Cardiac muscle cell (in vitro differentiated cells and primary cell): ENCODE measurements around the gene SPIN1. TPM values are rescaled to one million over a fixed set of nuclear protein-coding genes. Genes with fewer than 3 reads are reported as not detected.
"Not testable (repeated sequence)": the region's sequence is repeated elsewhere in the genome, so short reads cannot be mapped to it uniquely, and the experiment has no call there.

Experiments used
- DNase-seq, 2 donors: peaks; one replicate each; pipeline versions ENCODE4 v3.0.0 to v3.0.0-alpha.2; 2010 to 2017; ENCODE audit warnings: low read depth in 1 of 2, low spot score in 1 of 2
- H3K27ac ChIP-seq: fragments of 200-600 bp; sonication (generic); 2 replicates; pipeline ENCODE4 v1.5.1; 2016
- H3K27me3 ChIP-seq: fragments of 200-600 bp; sonication (generic); 2 replicates; pipeline ENCODE4 v1.6.0; 2016; ENCODE audit warnings: control low read depth
- H3K36me3 ChIP-seq: fragments of 200-600 bp; sonication (generic); 2 replicates; pipeline ENCODE4 v1.5.1; 2016; ENCODE audit warnings: control low read depth
- H3K4me1 ChIP-seq: fragments of 200-600 bp; sonication (generic); 2 replicates; pipeline ENCODE4 v1.8.1; 2017; ENCODE audit warnings: low read depth, mild to moderate bottlenecking, mixed run types
- H3K4me3 ChIP-seq: fragments of 200-600 bp; sonication (generic); 2 replicates; pipeline ENCODE4 v1.5.1; 2016; ENCODE audit warnings: mild to moderate bottlenecking
- H3K9me3 ChIP-seq: fragments of 200-600 bp; sonication (generic); 2 replicates; pipeline ENCODE4 v1.5.1; 2017; ENCODE audit warnings: low read depth, mild to moderate bottlenecking, control low read depth
- CTCF ChIP-seq: IDR thresholded peaks from 2 replicates; pipeline ENCODE4 v1.5.1; 2012; ENCODE audit warnings: low read depth, mild to moderate bottlenecking, low read length
- polyA plus RNA-seq: library from polyadenylated mRNA; unstranded; fragments of >200 nt; fragmentation: Nextera tagmentation; extraction: Ambion mirVana; gene quantifications from 2 replicates; pipeline ENCODE4 v1.2.1, GENCODE V29; 2016
- total RNA-seq: library from RNA; depleted of rRNA; stranded (reverse); fragments of >200 nt; gene quantifications from 2 replicates; pipeline ENCODE4 v1.2.3, GENCODE V29; 2016

SPIN1 gene
- 59.0 and 67.5 TPM in 2 replicates for total RNA-seq
- polyA plus RNA-seq, result 57.6 and 63.6 TPM in 2 replicates

GRCh38 chr9:88388203-88388885, at the start of gene SPIN1:
Gene SPIN1 (plus strand): TSS chr9:88388444. CDS start chr9:88426540, 38,096 bp downstream.
- Histone ChIP-seq H3K36me3 (no peaks in the 10 kb centered on the region), H3K4me1 (peaks cover 6% of the 10 kb centered on the region), H3K4me3 (peak within 1 kb of the TSS; percentile 94), H3K9me3 (no peaks in the 10 kb centered on the region), H3K27me3 (no peaks in the 10 kb centered on the region), H3K27ac (peak within 1 kb of the TSS; percentile 99)
- no peak for TF ChIP-seq CTCF
- DNase-seq, result peak; percentile 85 to 90

GRCh38 chr9:88339317-88339716, 48.9 kb upstream of the SPIN1 start:
- Histone ChIP-seq H3K27me3 (no peaks in the 10 kb centered on the region), H3K27ac (no peak overlapping the region)

GRCh38 chr9:88342246-88342645, 46.0 kb upstream of the SPIN1 start:
- peak in 1 of 2 donors; percentile 47 for DNase-seq
- H3K27ac ChIP-seq, result no peak overlapping the region
- no peaks in the 10 kb centered on the region for H3K4me1 ChIP-seq
- no peak for TF ChIP-seq CTCF
- H3K27me3 ChIP-seq, result no peaks in the 10 kb centered on the region
- H3K9me3 ChIP-seq, result no peaks in the 10 kb centered on the region
- H3K4me3 ChIP-seq, result no peak overlapping the region
- H3K36me3 ChIP-seq, result no peaks in the 10 kb centered on the region

More at GRCh38 chr9:88339317-88339716, 48.9 kb upstream of the SPIN1 start:
- TF ChIP-seq CTCF, result no peak
- no peaks in the 10 kb centered on the region for H3K9me3 ChIP-seq
- H3K4me1 ChIP-seq, result no peaks in the 10 kb centered on the region
- no peaks in the 10 kb centered on the region for H3K36me3 ChIP-seq
- H3K4me3 ChIP-seq, result no peak overlapping the region
- DNase-seq, result no peak

GRCh38 chr9:88344013-88344412, 44.2 kb upstream of the SPIN1 start:
- H3K4me3 ChIP-seq, result no peak overlapping the region
- no peaks in the 10 kb centered on the region for H3K9me3 ChIP-seq
- DNase-seq, result no peak
- no peaks in the 10 kb centered on the region for H3K27me3 ChIP-seq
- H3K36me3 ChIP-seq, result no peaks in the 10 kb centered on the region
- H3K4me1 ChIP-seq, result no peaks in the 10 kb centered on the region
- TF ChIP-seq CTCF, result no peak
- no peak overlapping the region for H3K27ac ChIP-seq

GRCh38 chr9:88350354-88350753, 37.9 kb upstream of the SPIN1 start:
- not testable (repeated sequence) for H3K9me3 ChIP-seq, DNase-seq, H3K27me3 ChIP-seq, H3K4me1 ChIP-seq, H3K4me3 ChIP-seq, H3K27ac ChIP-seq, H3K36me3 ChIP-seq

- DNase-seq, result no peak
- Histone ChIP-seq H3K27me3 (no peaks in the 10 kb centered on the region), H3K9me3 (no peaks in the 10 kb centered on the region), H3K4me1 (no peaks in the 10 kb centered on the region), H3K27ac (no peak overlapping the region), H3K4me3 (no peak overlapping the region), H3K36me3 (no peaks in the 10 kb centered on the region)
- TF ChIP-seq CTCF, result no peak
These were observed 33.1 kb upstream of the SPIN1 start for GRCh38 chr9:88355166-88355565.

- H3K9me3 ChIP-seq, H3K27me3 ChIP-seq, H3K36me3 ChIP-seq, H3K4me3 ChIP-seq, H3K4me1 ChIP-seq, H3K27ac ChIP-seq, DNase-seq: not testable (repeated sequence)
These were observed 31.0 kb upstream of the SPIN1 start for GRCh38 chr9:88357250-88357649.
